Measurements from ENCODE around the gene PAX7. TPM values are rescaled to one million over a fixed set of nuclear protein-coding genes. Genes with fewer than 3 reads are reported as not detected.

PAX7 gene
- total RNA-seq, 1 experiment from 2014 or later: not detected

DNA sequence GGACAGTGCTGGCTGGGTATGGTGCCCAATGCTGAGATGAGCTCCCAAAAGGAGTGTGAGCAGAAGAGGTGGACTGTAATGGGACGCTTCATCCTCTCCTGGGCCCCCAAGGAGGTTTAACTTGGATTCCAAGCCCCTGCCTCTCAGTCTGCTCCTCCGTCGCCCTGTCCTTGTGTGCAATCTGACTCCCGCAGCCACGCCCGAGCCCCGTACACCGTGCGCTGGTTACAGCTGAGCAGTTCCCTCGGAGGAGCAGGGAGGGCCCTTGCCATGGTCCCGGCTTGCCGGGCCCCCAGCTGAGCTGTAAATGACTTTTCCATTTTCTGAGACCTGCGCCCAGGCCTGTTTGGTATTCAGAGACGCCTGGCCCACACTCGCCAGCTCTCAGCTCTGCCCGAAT lies 53.7 kb downstream of the PAX7 start:
- Mint-ChIP-seq H3K27me3 (ENCODE audit: insufficient read depth, unreplicated experiment) (no peaks in the 10 kb centered on the region), H3K27ac (ENCODE audit: low read depth, unreplicated experiment) (no peak overlapping the region), H3K4me3 (ENCODE audit: unreplicated experiment) (no peak overlapping the region), H3K9me3 (ENCODE audit: unreplicated experiment) (no peaks in the 10 kb centered on the region), H3K36me3 (ENCODE audit: insufficient read depth, unreplicated experiment) (no peaks in the 10 kb centered on the region), H3K4me1 (ENCODE audit: insufficient read depth, unreplicated experiment) (peaks cover 6% of the 10 kb centered on the region)
- intact Hi-C loops (cut with micrococcal nuclease): loop anchor here (5.0 kb wide), 1 partner anchor 188 kb away; no protein-coding TSS in a partner anchor
- ChIA-PET CTCF (interaction anchor here (0.6 to 6.3 kb wide), 4 partner anchors 9 to 102 kb away, joined by 3 to 122 read pairs (median 10); no protein-coding TSS in a partner anchor), POLR2A (no interaction called here)
- BruUV-seq (replicated peaks): no TSS peak
- TF ChIP-seq CTCF (IDR thresholded peaks at IDR 0.05; ENCODE audit: unreplicated experiment): no peak
- no peak for DNase-seq (ENCODE audit: unreplicated experiment)

DNA sequence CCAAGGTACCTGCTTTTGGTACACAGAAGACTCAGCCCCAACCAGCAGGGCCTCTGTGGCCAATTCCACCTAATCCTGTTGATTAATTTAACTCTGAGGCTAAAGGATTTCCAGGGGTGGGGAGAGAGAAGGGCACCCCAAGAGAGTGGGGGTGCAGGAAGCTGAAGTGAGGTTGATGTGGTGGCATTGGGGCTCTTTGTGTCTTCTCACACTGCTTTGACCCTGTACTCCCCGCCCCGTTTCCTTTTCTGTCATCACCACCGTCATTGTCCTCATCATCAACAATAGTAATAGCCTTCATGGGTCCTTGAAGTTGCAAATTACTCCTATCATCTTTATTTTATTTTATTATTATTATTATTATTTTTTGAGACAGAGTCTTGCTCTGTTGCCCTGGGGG lies 55.9 kb downstream of the PAX7 start:
- BruUV-seq (replicated peaks): no TSS peak
- intact Hi-C loops (cut with micrococcal nuclease): no loop called here
- DNase-seq (ENCODE audit: unreplicated experiment): no peak
- ChIA-PET CTCF (interaction anchor here (1.7 to 3.8 kb wide), 2 partner anchors 89 to 104 kb away, joined by 18 to 20 read pairs; no protein-coding TSS in a partner anchor), POLR2A (no interaction called here)
- Mint-ChIP-seq H3K4me1 (ENCODE audit: insufficient read depth, unreplicated experiment) (no peaks in the 10 kb centered on the region), H3K27me3 (ENCODE audit: insufficient read depth, unreplicated experiment) (peaks cover 1% of the 10 kb centered on the region), H3K4me3 (ENCODE audit: unreplicated experiment) (no peak overlapping the region), H3K27ac (ENCODE audit: low read depth, unreplicated experiment) (no peak overlapping the region), H3K9me3 (ENCODE audit: unreplicated experiment) (no peaks in the 10 kb centered on the region), H3K36me3 (ENCODE audit: insufficient read depth, unreplicated experiment) (no peaks in the 10 kb centered on the region)
- no peak for TF ChIP-seq CTCF (IDR thresholded peaks at IDR 0.05; ENCODE audit: unreplicated experiment)

DNA sequence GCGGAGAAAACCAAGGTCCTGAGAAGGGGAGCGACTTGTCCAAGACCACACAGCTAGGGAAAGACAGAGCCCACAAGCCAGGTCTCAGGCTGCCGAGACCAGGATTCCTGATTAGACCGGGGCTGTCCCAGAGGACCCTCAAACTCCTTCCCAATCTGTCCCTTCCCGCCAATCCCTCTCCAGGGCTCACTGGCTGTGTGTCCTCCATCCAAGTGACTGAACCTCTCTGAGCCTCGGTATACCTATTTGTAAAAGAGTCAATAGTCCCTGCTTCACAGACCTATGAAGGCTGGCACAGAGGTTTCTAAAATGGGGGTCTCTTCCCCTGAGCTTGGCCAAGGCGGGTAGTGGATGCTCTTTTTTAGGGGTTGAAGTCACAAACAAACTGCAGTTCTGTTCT lies 56.6 kb downstream of the PAX7 start:
- ChIA-PET POLR2A (no interaction called here), CTCF (interaction anchor here (1.0 to 3.8 kb wide), 2 partner anchors 86 to 105 kb away, joined by 5 to 18 read pairs; no protein-coding TSS in a partner anchor)
- H3K27ac Mint-ChIP-seq (ENCODE audit: low read depth, unreplicated experiment): no peak overlapping the region
- H3K27me3 Mint-ChIP-seq (ENCODE audit: insufficient read depth, unreplicated experiment): peaks cover 9% of the 10 kb centered on the region
- no TSS peak for BruUV-seq (replicated peaks)
- no peak for DNase-seq (ENCODE audit: unreplicated experiment)
- no peaks in the 10 kb centered on the region for H3K4me1 Mint-ChIP-seq (ENCODE audit: insufficient read depth, unreplicated experiment)
- intact Hi-C loops (cut with micrococcal nuclease): no loop called here
- TF ChIP-seq CTCF (IDR thresholded peaks at IDR 0.05; ENCODE audit: unreplicated experiment): no peak
- H3K4me3 Mint-ChIP-seq (ENCODE audit: unreplicated experiment): no peak overlapping the region
- no peaks in the 10 kb centered on the region for H3K9me3 Mint-ChIP-seq (ENCODE audit: unreplicated experiment)
- no peaks in the 10 kb centered on the region for H3K36me3 Mint-ChIP-seq (ENCODE audit: insufficient read depth, unreplicated experiment)

GRCh38 chr1:18691648-18692047 lies 61.0 kb downstream of the PAX7 start:
- no peak overlapping the region for H3K4me3 Mint-ChIP-seq (ENCODE audit: unreplicated experiment)
- H3K27ac Mint-ChIP-seq (ENCODE audit: low read depth, unreplicated experiment): no peak overlapping the region
- no peaks in the 10 kb centered on the region for H3K36me3 Mint-ChIP-seq (ENCODE audit: insufficient read depth, unreplicated experiment)
- intact Hi-C loops (cut with micrococcal nuclease): no loop called here
- peaks cover 24% of the 10 kb centered on the region for H3K27me3 Mint-ChIP-seq (ENCODE audit: insufficient read depth, unreplicated experiment)
- DNase-seq (ENCODE audit: unreplicated experiment): no peak
- ChIA-PET POLR2A (no interaction called here), CTCF (interaction anchor here (1.0 to 2.8 kb wide), 2 partner anchors 10 to 94 kb away, joined by 3 to 15 read pairs; no protein-coding TSS in a partner anchor)
- TF ChIP-seq CTCF (IDR thresholded peaks at IDR 0.05; ENCODE audit: unreplicated experiment): no peak
- no peaks in the 10 kb centered on the region for H3K9me3 Mint-ChIP-seq (ENCODE audit: unreplicated experiment)
- H3K4me1 Mint-ChIP-seq (ENCODE audit: insufficient read depth, unreplicated experiment): no peaks in the 10 kb centered on the region
- no TSS peak for BruUV-seq (replicated peaks)

All from MCF 10A (cell line).